Measurements from ENCODE around the gene CDK8. TPM values are rescaled to one million over a fixed set of nuclear protein-coding genes. Genes with fewer than 3 reads are reported as not detected.

Gene CDK8
- total and polyA plus RNA-seq, 10 of the 15 experiments (the other 5 are each of a cell fraction or from before 2014, with no cell fraction given), result 8.6 to 23.5 (median 12.5) TPM

DNA sequence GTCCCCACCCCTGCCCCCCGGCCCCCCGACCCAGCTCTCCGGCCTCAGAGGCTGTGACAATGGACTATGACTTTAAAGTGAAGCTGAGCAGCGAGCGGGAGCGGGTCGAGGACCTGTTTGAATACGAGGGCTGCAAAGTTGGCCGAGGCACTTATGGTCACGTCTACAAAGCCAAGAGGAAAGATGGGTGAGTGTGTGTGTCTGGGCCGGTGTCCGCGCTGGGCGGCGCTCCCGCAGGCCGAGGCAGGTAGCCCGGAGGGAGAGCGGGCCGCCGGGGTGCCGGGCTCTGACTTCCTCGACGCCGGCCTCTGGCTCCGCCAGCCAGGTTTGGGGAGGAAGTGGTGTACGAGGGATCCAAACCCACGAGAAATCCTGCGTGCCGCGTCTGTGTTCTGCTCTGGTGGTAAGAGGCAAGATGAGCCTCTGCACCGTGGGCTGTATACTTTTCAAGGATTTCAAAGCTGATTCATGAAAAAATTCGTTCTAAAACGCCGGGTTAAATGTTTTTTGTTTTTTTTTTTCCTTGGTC lies 718 bp downstream of the CDK8 start:
- H3K4me2 ChIP-seq (ENCODE audit: control insufficient read depth, insufficient read depth), result peak overlapping the region; percentile 76
- H4K20me1 ChIP-seq (ENCODE audit: control insufficient read depth, insufficient read depth), result no peaks in the 10 kb centered on the region
- no peaks in the 10 kb centered on the region for H3K4me1 ChIP-seq (ENCODE audit: control insufficient read depth, insufficient read depth, low read length)
- no peaks in the 10 kb centered on the region; a peak in 1 of 4 replicates for H3K27me3 ChIP-seq (replicated peaks in 1 of 2; ENCODE audit: control insufficient read depth in 2 of 2, insufficient read depth in 2 of 2, low read length in 1 of 2)
- peak overlapping the region; percentile 80 for H3K4me3 ChIP-seq
- peak overlapping the region; percentile 38 for H2AFZ ChIP-seq (ENCODE audit: control insufficient read depth, low read depth, low read length)
- H3K79me2 ChIP-seq (ENCODE audit: control insufficient read depth, insufficient read depth, low read length), result peaks cover 48% of the 10 kb centered on the region
- no peaks in the 10 kb centered on the region for H3K9me3 ChIP-seq (replicated peaks; ENCODE audit: control insufficient read depth, insufficient read depth, low read length)
- DNase-seq (ENCODE audit: low read depth, low spot score) (no peak), FAIRE-seq (peak; percentile 57), ATAC-seq (peak; percentile 67)
- ChIA-PET SMC1A (ENCODE audit: uncharacterized antibody, unreplicated experiment) (no interaction called here), RAD21 (ENCODE audit: unreplicated experiment) (no interaction called here), POLR2A (no interaction called here), CTCF (interaction anchor here (0.6 to 3.0 kb wide), 3 partner anchors 11 to 645 kb away, joined by 3 to 12 read pairs (median 4); no protein-coding TSS in a partner anchor)
- peak overlapping the region; percentile 86 for H3K27ac ChIP-seq (ENCODE audit: control insufficient read depth, insufficient read depth)
- under 1% methylated on average over 29 of the region's 35 CpGs for WGBS (ENCODE audit: insufficient coverage, insufficient replicate concordance, low lambda C conversion rate, missing lambda C conversion rate)
- H3K36me3 ChIP-seq (ENCODE audit: control insufficient read depth in 2 of 2, insufficient read depth in 2 of 2, low read length in 1 of 2), result no peaks in the 10 kb centered on the region
- peak overlapping the region; percentile 61 for H3K9ac ChIP-seq (ENCODE audit: control insufficient read depth, insufficient read depth, low read length)
- no TSS peak for BruUV-seq (replicated peaks)
- in situ Hi-C loops (cut with MboI) (no loop called here), intact Hi-C loops (cut with micrococcal nuclease; ENCODE audit: unreplicated experiment) (loop anchor here (2.0 to 5.0 kb wide), 3 partner anchors 34 to 73 kb away; no protein-coding TSS in a partner anchor)
- TF ChIP-seq ATF3 (IDR thresholded peaks at IDR 0.05; ENCODE audit: borderline replicate concordance, extremely low read depth, low read depth, low read length) (no peak), MTA3 (IDR thresholded peaks at IDR 0.05; ENCODE audit: borderline replicate concordance, low read length) (no peak), NFYA (IDR thresholded peaks at IDR 0.05; ENCODE audit: borderline replicate concordance, low read depth, low read length) (no peak), ZBED1 (IDR thresholded peaks at IDR 0.05; ENCODE audit: borderline replicate concordance) (no peak), KAT2A (conservative IDR thresholded peaks at IDR 0.05; ENCODE audit: control insufficient read depth, low read depth, low read length) (no peak), YY1 (IDR thresholded peaks at IDR 0.05; ENCODE audit: low read depth, low read length) (peak; percentile 13; the same call in 1 of the 2 replicates), RBBP5 (conservative IDR thresholded peaks at IDR 0.05) (no peak), CEBPB (IDR thresholded peaks at IDR 0.05; ENCODE audit: borderline replicate concordance in 1 of 2, low read depth in 2 of 2, low read length in 2 of 2) (no peak), TAF1 (IDR thresholded peaks at IDR 0.05; ENCODE audit: borderline replicate concordance, low read depth, low read length) (0 out of 2 replicates have a peak, but pooled peaks have one; percentile 16), POU2F2 (IDR thresholded peaks at IDR 0.05; ENCODE audit: borderline replicate concordance, low read depth, low read length) (no peak), ZNF24 (IDR thresholded peaks at IDR 0.05) (no peak), FOXM1 (IDR thresholded peaks at IDR 0.05; ENCODE audit: low read depth, low read length) (no peak), ZNF207 (IDR thresholded peaks at IDR 0.05; ENCODE audit: borderline replicate concordance) (no peak), IKZF1 (conservative IDR thresholded peaks at IDR 0.05) (peak; percentile 16), DPF2 (IDR thresholded peaks at IDR 0.05) (no peak), REST (IDR thresholded peaks at IDR 0.05; ENCODE audit: low read depth, low read length) (no peak)
- TF ChIP-seq, protein P1, sequence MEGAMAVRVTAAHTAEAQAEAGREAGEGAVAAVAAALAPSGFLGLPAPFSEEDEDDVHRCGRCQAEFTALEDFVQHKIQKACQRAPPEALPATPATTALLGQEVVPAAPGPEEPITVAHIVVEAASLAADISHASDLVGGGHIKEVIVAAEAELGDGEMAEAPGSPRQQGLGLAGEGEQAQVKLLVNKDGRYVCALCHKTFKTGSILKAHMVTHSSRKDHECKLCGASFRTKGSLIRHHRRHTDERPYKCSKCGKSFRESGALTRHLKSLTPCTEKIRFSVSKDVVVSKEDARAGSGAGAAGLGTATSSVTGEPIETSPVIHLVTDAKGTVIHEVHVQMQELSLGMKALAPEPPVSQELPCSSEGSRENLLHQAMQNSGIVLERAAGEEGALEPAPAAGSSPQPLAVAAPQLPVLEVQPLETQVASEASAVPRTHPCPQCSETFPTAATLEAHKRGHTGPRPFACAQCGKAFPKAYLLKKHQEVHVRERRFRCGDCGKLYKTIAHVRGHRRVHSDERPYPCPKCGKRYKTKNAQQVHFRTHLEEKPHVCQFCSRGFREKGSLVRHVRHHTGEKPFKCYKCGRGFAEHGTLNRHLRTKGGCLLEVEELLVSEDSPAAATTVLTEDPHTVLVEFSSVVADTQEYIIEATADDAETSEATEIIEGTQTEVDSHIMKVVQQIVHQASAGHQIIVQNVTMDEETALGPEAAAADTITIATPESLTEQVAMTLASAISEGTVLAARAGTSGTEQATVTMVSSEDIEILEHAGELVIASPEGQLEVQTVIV (IDR thresholded peaks at IDR 0.05; ENCODE audit: borderline replicate concordance, partially characterized antibody), result peak; percentile 12
- TF ChIP-seq, protein P2, sequence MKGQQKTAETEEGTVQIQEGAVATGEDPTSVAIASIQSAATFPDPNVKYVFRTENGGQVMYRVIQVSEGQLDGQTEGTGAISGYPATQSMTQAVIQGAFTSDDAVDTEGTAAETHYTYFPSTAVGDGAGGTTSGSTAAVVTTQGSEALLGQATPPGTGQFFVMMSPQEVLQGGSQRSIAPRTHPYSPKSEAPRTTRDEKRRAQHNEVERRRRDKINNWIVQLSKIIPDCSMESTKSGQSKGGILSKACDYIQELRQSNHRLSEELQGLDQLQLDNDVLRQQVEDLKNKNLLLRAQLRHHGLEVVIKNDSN (IDR thresholded peaks at IDR 0.05; ENCODE audit: borderline replicate concordance, extremely low read length, insufficient read depth, low read depth, low read length), result no peak

Data from GM12878 (cell line).